EL (cell line): ENCODE measurements around the gene TSC2.

Source experiments
- DNase-seq: peaks from one replicate; pipeline ENCODE4 v3.0.0-alpha.2; 2016

Gene TSC2

DNA sequence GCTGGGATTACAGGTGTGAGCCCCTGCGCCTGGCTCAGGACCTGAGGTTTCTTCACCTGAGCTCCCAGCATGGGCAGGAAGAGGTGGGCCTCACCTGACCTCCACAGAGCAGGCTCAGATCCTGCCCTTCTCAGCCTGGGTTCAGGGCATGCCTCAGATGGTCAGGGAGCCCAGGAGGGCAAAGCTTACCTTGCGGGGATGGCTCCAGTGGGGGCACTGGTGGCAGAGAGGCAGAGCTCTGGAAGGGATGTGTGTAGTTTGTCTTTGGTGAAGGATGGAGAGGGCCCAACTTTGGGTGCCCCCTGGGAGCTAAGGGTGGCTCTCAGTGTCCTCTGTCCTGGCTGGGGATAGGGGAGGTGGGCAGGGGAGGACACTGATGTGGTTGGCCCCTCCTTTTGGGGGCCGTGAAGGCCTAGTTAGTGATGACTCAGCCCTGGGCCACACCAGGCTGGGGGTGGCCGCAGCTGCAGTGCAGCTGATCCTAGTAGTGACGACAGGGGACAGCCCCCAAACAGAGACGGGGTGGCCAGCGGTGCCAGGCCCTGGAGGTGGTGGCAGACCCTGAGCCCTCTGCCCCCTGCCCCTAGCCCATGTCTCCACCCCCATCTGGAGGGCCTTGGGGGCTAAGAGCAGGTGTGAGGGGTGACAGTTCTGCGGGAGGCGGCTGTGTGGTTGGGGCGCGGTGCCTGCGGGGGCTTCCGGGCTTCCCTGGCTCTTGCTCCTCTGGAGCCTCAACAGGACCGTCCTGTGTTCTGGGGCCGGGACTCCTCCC, 15.3 kb upstream of the TSC2 start:
- peak; percentile 55 for DNase-seq

GRCh38 chr16:2033057-2033908, 14.5 kb upstream of the TSC2 start:
- peak; percentile 80 for DNase-seq

DNA sequence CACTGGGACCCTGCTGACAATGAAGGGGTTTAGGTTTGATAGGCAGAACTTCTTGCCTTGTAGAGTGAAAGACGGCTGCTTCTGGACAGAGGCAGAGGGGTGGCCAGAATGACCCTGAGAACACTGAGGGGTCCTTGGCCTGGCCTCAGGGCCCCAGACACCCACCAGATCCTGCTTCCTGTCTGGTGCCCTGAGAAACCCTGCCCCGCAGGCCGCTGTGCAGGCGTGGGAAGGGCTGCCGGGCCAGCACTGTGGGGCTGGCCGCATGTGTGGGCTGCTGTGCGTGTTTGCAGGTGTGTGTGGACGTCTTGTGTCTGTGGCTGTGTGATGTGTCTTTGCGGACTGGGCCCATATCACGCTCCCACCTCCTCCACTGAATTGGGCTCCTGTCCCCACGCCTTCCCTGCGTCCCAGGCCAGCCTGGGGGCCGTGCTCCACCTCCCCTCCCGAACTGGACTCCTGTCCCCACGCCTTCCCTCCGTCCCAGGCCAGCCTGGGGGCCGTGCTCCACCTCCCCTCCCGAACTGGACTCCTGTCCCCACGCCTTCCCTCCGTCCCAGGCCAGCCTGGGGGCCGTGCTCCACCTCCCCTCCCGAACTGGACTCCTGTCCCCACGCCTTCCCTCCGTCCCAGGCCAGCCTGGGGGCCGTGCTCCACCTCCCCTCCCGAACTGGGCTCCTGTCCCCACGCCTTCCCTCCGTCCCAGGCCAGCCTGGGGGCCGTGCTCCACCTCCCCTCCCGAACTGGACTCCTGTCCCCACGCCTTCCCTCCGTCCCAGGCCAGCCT, 13.7 kb upstream of the TSC2 start:
- DNase-seq, result peak; percentile 48

GRCh38 chr16:2034696-2035430, 12.9 kb upstream of the TSC2 start:
- no peak for DNase-seq

DNA sequence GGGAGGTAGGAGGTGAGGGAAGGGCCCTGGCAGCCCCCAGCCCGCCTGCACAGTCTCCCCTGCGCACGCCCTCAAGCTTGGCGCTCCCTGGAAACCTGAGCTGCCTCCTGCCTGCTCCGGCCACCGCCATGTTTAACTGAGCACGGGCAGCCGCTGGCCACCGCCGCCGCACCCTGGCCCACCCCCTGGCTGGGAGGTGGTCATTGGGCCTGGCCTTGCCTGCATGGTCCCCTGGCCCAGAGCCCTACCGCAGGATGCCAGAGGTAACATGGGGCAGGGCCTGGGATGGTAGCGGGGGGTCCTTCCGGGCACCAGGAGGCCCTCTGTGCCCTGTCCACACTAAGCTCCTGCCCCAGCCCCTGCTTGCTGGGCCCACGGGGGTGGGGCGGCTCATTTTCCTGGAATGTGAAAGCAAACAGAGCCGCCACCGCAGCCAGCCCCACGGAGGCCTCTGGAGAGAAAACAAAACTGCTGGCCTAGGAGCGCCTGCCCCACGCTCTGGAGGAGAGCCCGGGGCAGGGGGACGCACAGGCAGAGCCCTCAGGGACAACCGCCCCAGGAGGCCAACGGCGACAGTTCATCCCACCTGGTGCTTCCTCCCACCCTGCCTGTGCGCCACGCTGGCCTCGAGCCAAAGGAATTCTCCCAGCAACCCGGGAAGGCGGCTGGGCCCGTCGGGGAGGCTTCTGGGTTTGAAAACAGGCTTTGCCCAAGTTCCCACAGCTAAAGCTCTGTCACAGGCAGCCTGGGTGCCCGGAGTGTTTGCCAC, 12.2 kb upstream of the TSC2 start:
- DNase-seq, result peak; percentile 96

- no peak for DNase-seq
Observed at GRCh38 chr16:2036200-2036966, 11.4 kb upstream of the TSC2 start.

DNA sequence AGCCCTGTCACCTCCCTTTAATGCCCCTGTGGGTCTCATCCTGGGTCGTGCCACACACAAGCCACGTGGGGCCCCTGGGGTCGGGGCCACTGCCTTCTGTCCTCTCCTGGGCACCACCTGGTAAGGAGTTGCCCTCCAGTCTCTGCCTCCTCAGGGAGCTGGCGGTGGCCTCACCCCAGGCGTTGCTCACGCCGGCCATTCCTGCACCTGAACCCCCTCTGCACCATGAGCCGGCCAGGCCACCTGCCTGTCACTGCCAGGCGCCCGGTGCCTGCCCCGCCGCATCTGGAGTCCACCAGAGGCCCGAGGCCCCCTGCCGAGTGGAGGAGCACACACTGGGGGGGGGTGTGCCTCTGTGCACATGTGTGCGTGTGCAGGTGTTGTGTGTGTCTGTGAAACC, 10.7 kb upstream of the TSC2 start:
- DNase-seq, result no peak

GRCh38 chr16:2037647-2038381, 10.0 kb upstream of the TSC2 start:
- no peak for DNase-seq

DNA sequence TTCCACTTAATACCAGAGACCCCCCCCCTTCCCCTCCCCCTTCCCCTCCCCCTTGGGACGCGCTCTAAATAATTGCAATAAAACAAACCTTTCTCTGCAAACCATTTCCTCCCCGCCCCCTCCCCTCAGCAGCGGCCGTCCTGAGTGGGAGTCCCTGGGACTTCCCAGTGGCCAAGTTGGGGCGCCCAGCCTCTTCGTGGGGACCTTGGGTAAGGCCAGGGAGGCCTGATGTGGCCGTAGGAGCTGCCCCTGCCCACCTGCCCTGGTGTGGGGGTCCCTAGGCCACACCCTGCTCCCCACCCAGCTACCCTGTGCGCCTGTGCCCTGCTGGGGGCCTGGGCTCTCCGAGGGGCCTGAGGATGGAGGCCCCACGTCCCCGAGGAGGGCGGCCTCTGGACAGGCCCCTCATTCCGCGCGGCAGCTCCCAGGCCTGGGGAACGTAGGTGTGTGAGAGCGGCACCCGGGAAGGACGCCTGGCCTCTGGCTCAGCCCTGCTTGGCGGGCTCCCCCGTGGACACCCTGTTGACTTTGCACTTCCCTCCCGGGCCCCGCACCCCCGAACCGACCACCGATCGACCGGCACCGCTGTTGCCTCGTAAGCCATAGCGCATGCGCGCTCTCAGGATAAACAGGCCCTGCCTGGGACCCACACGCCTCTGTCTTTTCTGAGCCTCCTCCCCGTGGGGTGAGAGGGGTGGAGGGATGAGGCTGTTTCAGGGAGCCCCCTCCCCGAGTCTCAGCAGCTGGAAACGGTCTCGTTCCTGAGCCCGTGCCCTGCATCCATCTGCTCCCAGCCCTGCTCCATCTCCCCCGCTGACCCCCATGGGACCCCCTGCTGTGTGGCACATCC, 9.2 kb upstream of the TSC2 start:
- DNase-seq, result no peak

GRCh38 chr16:2039274-2040031, 8.3 kb upstream of the TSC2 start:
- no peak for DNase-seq

DNA sequence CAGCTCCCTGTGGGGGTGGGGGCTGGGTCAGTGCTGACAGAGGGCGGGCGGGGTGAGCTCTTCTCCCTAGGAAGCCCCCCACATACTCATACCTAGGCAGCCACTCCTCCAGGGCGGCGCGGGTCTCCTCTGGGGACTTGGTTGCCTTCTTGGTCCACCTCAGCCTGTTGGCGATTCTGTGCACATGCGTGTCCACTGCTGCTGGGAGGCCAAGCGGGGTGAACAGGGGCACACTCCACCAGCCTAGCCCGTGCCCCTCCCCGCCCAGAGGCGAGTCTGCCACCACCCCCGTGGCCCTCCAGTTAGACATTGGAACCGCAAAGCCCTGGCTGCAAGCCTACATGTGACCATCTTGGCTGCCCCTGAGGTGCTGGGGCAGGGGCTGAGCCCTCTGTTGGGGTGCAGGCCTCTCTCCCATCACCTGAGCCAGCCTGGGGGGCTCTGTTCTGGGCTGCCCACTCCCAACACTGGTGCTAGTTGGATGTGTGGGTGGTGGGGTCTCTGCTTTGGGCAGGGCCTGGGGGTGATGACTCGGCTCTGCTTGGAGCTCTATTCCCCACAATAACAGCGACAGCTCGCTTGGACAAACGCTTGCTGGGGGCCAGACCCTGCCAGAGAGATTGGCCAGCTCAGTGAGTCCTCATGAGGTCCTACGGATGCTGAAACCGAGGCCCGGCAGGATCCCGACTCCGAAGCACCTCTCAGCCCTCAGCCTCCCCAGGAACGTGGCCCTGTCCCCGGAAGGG, 7.6 kb upstream of the TSC2 start:
- no peak for DNase-seq

GRCh38 chr16:2040787-2041522, 6.8 kb upstream of the TSC2 start:
- no peak for DNase-seq

- DNase-seq, result no peak
Observed at GRCh38 chr16:2042171-2042985, 5.4 kb upstream of the TSC2 start.

- no peak for DNase-seq
Observed at GRCh38 chr16:2042986-2043666, 4.7 kb upstream of the TSC2 start.

DNA sequence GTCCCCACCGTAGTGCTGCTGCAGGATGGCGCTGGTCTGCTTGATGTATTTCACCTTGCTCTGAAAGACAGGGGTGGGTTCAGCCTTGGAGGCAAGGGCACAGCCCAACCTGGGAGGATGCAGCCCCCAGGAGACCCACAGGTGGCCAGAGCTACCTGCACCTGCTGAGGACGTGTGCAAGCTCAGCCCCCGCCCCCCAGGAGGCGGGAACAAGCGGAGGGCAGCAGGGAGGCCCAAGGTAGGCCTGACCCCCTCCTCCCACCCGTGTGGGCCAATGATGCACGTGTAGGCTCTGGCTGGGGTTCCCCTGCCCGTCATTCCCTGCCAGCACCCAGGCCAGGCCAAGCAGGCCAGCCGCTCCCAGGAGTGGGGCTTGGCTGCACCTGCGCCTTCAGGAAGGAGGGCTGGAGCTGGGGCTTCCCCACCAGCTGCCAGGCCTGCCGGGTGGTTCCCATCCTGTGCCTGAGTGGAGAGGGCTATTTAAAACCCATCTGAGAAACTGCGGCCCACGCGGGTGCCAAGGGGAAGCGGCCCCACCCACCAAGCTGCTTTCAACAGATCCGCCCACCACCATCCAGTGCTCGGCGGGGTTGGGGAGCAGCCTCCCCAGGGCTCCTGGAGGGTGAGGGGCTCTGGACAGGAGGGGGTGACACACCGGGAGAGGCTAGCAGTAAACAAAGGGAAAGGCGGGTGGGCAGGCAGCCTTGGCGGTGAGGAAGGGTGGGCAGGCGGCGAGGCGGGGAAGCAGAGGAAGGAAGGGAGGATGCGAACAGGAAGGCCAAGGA, 3.9 kb upstream of the TSC2 start:
- DNase-seq, result no peak
